GM12801 (cell line): Measurements from ENCODE around the gene ATXN10.

Experiments used
- TF ChIP-seq, protein P1 (sequence below): IDR thresholded peaks from one replicate; pipeline ENCODE4 v1.5.1; 2011; ENCODE audit warnings: control low read depth; ENCODE audit not compliant: insufficient read length; ENCODE audit errors: extremely low read depth

ATXN10 gene

GRCh38 chr22:45785458-45785857 is 113.8 kb downstream of the ATXN10 start:
- TF ChIP-seq, protein P1, sequence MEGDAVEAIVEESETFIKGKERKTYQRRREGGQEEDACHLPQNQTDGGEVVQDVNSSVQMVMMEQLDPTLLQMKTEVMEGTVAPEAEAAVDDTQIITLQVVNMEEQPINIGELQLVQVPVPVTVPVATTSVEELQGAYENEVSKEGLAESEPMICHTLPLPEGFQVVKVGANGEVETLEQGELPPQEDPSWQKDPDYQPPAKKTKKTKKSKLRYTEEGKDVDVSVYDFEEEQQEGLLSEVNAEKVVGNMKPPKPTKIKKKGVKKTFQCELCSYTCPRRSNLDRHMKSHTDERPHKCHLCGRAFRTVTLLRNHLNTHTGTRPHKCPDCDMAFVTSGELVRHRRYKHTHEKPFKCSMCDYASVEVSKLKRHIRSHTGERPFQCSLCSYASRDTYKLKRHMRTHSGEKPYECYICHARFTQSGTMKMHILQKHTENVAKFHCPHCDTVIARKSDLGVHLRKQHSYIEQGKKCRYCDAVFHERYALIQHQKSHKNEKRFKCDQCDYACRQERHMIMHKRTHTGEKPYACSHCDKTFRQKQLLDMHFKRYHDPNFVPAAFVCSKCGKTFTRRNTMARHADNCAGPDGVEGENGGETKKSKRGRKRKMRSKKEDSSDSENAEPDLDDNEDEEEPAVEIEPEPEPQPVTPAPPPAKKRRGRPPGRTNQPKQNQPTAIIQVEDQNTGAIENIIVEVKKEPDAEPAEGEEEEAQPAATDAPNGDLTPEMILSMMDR: no peak

- TF ChIP-seq, protein P1: no peak
Measured at GRCh38 chr22:45786726-45787125, 115.1 kb downstream of the ATXN10 start.

GRCh38 chr22:45787759-45788158 is 116.1 kb downstream of the ATXN10 start:
- TF ChIP-seq, protein P1: no peak

- TF ChIP-seq, protein P1: no peak
Measured at GRCh38 chr22:45788522-45788921, 116.9 kb downstream of the ATXN10 start.

DNA sequence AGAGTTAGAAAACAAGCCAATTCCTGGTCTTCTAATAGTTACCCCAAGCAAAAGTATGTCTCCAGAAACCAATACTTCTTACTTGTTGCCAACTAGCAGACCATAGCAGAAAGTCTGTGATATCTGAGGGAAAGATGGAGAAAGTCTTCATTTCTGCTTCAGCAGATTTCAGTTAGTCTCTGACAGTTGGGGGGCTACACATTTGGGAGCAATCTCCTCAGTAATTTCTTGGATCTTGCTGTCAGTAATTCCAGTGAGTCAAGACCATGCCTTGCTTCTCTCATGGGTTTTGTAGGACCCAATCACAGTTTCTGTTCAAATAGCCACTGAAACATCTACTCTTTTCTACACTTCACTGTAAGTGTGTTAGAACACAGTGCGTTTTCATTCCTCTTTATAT is 118.8 kb downstream of the ATXN10 start:
- TF ChIP-seq, protein P1: no peak

GRCh38 chr22:45793161-45793560 is 121.5 kb downstream of the ATXN10 start:
- TF ChIP-seq, protein P1: no peak

DNA sequence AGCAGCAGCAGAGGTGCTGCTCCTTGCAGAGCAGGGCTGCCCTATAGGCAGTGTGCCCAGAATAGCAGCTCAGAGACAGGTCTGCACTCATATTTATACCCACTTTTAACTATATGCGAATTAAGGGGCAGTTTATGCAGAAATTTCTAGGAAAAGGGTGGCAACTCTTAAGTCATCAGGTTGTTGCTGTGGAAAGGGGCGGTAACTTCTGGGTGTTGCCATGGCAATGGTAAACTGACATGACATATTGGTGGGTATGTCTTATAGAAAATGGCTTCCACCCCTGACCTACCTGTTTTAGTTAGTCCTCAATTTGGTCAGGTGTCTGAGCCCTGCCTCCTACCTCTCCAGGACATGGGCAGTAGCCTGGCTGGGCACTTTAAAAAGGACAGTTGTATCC is 122.3 kb downstream of the ATXN10 start:
- TF ChIP-seq, protein P1: no peak

- TF ChIP-seq, protein P1: no peak
Measured at GRCh38 chr22:45799291-45799690, 127.7 kb downstream of the ATXN10 start.
